H9 (cell line): ENCODE results near the gene PCDHGA12. TPM values are rescaled to one million over a fixed set of nuclear protein-coding genes. Genes with fewer than 3 reads are reported as not detected.
A peak's percentile ranks its signal among the peaks of the same experiment; 100 is the strongest.
"Not testable (repeated sequence)": the region's sequence is repeated elsewhere in the genome, so short reads cannot be mapped to it uniquely, and the experiment has no call there.

Source experiments
- DNase-seq: peaks from one replicate; pipeline ENCODE4 v3.0.0-alpha.2; 2017
- H2AFZ ChIP-seq: one replicate; pipeline ENCODE4 v1.6.1; 2013; ENCODE audit warnings: mild to moderate bottlenecking, low read length, control low read depth, moderate library complexity
- H2AK5ac ChIP-seq: 2 replicates; pipeline ENCODE4 v1.6.1; 2013; ENCODE audit warnings: low read length, control low read depth, mixed read lengths; ENCODE audit not compliant: insufficient read length
- H2BK120ac ChIP-seq: one replicate; pipeline ENCODE4 v1.6.1; 2013; ENCODE audit warnings: low read depth, mild to moderate bottlenecking, low read length, control low read depth, inconsistent platforms; ENCODE audit not compliant: poor library complexity, severe bottlenecking
- H2BK12ac ChIP-seq: 2 replicates; pipeline ENCODE4 v1.6.1; 2013; ENCODE audit warnings: low read length, control low read depth, mixed read lengths, low read depth; ENCODE audit not compliant: insufficient read length
- H2BK15ac ChIP-seq: 2 replicates; pipeline ENCODE4 v1.6.1; 2013; ENCODE audit warnings: low read depth, low read length, control low read depth
- H2BK20ac ChIP-seq: one replicate; pipeline ENCODE4 v1.6.1; 2013; ENCODE audit warnings: low read depth, mild to moderate bottlenecking, low read length, control low read depth, inconsistent platforms; ENCODE audit not compliant: poor library complexity, severe bottlenecking
- H2BK5ac ChIP-seq: 2 replicates; pipeline ENCODE4 v1.6.1; 2013; ENCODE audit warnings: low read length, control low read depth, mixed read lengths; ENCODE audit not compliant: insufficient read length
- H3K14ac ChIP-seq: 2 replicates; pipeline ENCODE4 v1.6.1; 2013; ENCODE audit warnings: low read length, control low read depth; ENCODE audit not compliant: insufficient read depth
- H3K18ac ChIP-seq: 2 replicates; pipeline ENCODE4 v1.6.1; 2013; ENCODE audit warnings: low read depth, mild to moderate bottlenecking, mixed read lengths, low read length, control low read depth; ENCODE audit not compliant: insufficient read length
- H3K23ac ChIP-seq: 2 replicates; pipeline ENCODE4 v1.6.1; 2013; ENCODE audit warnings: low read length, control low read depth, mixed read lengths, low read depth; ENCODE audit not compliant: insufficient read length
- H3K23me2 ChIP-seq: 2 replicates; pipeline ENCODE4 v1.6.1; 2013; ENCODE audit warnings: low read depth, mild to moderate bottlenecking, mixed read lengths, low read length, control low read depth; ENCODE audit not compliant: insufficient read length, poor library complexity, severe bottlenecking
- H3K27ac ChIP-seq: 2 replicates; pipeline ENCODE4 v1.5.1; 2013; ENCODE audit warnings: low read length, control low read depth, mixed read lengths, low read depth; ENCODE audit not compliant: insufficient read length
- H3K27me3 ChIP-seq: 2 replicates; pipeline ENCODE4 v1.6.1; 2013; ENCODE audit warnings: low read length, control low read depth, inconsistent platforms; ENCODE audit not compliant: insufficient read depth
- H3K4ac ChIP-seq: 2 replicates; pipeline ENCODE4 v1.6.1; 2013; ENCODE audit warnings: low read depth, mild to moderate bottlenecking, control low read depth, inconsistent platforms, low read length, moderate library complexity
- H3K4me1 ChIP-seq: 2 replicates; pipeline ENCODE4 v1.6.1; 2013; ENCODE audit warnings: low read length, control low read depth, inconsistent platforms; ENCODE audit not compliant: insufficient read depth
- H3K4me2 ChIP-seq: 2 replicates; pipeline ENCODE4 v1.6.1; 2013; ENCODE audit warnings: low read length, control low read depth, mixed read lengths; ENCODE audit not compliant: insufficient read length, insufficient read depth
- H3K56ac ChIP-seq: 2 replicates; pipeline ENCODE4 v1.6.1; 2013; ENCODE audit warnings: low read depth, mild to moderate bottlenecking, mixed read lengths, low read length, control low read depth; ENCODE audit not compliant: insufficient read length
- H3K79me1 ChIP-seq: 2 replicates; pipeline ENCODE4 v1.6.1; 2013; ENCODE audit warnings: low read depth, mild to moderate bottlenecking, moderate library complexity, low read length, control low read depth, inconsistent platforms; ENCODE audit not compliant: insufficient read depth, poor library complexity, severe bottlenecking
- H3K79me2 ChIP-seq: 2 replicates; pipeline ENCODE4 v1.6.1; 2013; ENCODE audit warnings: low read length, control low read depth, inconsistent platforms; ENCODE audit not compliant: insufficient read depth
- H3K9ac ChIP-seq: 2 replicates; pipeline ENCODE4 v1.6.1; 2013; ENCODE audit warnings: low read length, control low read depth, mixed read lengths; ENCODE audit not compliant: insufficient read length; ENCODE audit errors: extremely low read depth
- H3K9me3 ChIP-seq: one replicate; pipeline ENCODE4 v1.6.1; 2013; ENCODE audit warnings: low read depth, low read length, inconsistent platforms; ENCODE audit not compliant: control insufficient read depth
- H3T11ph ChIP-seq: one replicate; pipeline ENCODE4 v1.6.1; 2013; ENCODE audit warnings: mild to moderate bottlenecking, low read length, control low read depth, inconsistent platforms
- H4K20me1 ChIP-seq: one replicate; pipeline ENCODE4 v1.6.1; 2013; ENCODE audit not compliant: control insufficient read depth, insufficient read length, insufficient read depth
- H4K5ac ChIP-seq: 2 replicates; pipeline ENCODE4 v1.6.1; 2013; ENCODE audit warnings: low read depth, mild to moderate bottlenecking, mixed read lengths, low read length, control low read depth; ENCODE audit not compliant: insufficient read length
- H4K8ac ChIP-seq: replicated peaks from 2 replicates; pipeline ENCODE4 v1.6.1; 2013; ENCODE audit warnings: low read length, control low read depth, mixed read lengths, low read depth; ENCODE audit not compliant: insufficient read length
- H4K91ac ChIP-seq: 2 replicates; pipeline ENCODE4 v1.6.1; 2013; ENCODE audit warnings: low read depth, mild to moderate bottlenecking, moderate library complexity, mixed read lengths, low read length, control low read depth; ENCODE audit not compliant: insufficient read length
- H3K27ac Mint-ChIP-seq, 3 experiments: 2 replicates in 2 of 3; 3 replicates in 1 of 3; pipeline ENCODE4 v1.8.0; 2020 to 2021; ENCODE audit warnings: mixed read lengths in 3 of 3, mild to moderate bottlenecking in 1 of 3, moderate library complexity in 1 of 3
- H3K27me3 Mint-ChIP-seq: 2 replicates; pipeline ENCODE4 v1.8.0; 2021; ENCODE audit warnings: low read depth, mild to moderate bottlenecking, moderate library complexity, mixed read lengths
- H3K36me3 Mint-ChIP-seq, 3 experiments: 2 replicates in 2 of 3; 3 replicates in 1 of 3; pipeline ENCODE4 v1.8.0; 2020 to 2021; ENCODE audit warnings: low read depth in 3 of 3, mixed read lengths in 3 of 3; ENCODE audit not compliant: insufficient read depth in 1 of 3
- H3K4me1 Mint-ChIP-seq, 2 experiments: 2 replicates each; pipeline ENCODE4 v1.8.0; 2020; ENCODE audit warnings: mixed read lengths in 2 of 2
- H3K4me3 Mint-ChIP-seq, 2 experiments: 2 replicates in 1 of 2; 3 replicates in 1 of 2; pipeline ENCODE4 v1.8.0; 2020 to 2021; ENCODE audit warnings: mild to moderate bottlenecking in 2 of 2, mixed read lengths in 2 of 2, moderate library complexity in 1 of 2
- H3K9me3 Mint-ChIP-seq, 2 experiments: 2 replicates in 1 of 2; 3 replicates in 1 of 2; pipeline ENCODE4 v1.8.0; 2020; ENCODE audit warnings: mild to moderate bottlenecking in 2 of 2, mixed read lengths in 2 of 2, moderate library complexity in 1 of 2
- WGBS: extraction: QIAGEN DNeasy Blood & Tissue Kit; methylation state at CpG from one replicate; pipeline ENCODE4 v1.1.7; 2013; ENCODE audit warnings: missing lambda C conversion rate, low lambda C conversion rate, mixed read lengths; ENCODE audit not compliant: insufficient read length; ENCODE audit errors: extremely low coverage; 5-methylcytosine and 5-hydroxymethylcytosine counted together
- total RNA-seq: library from RNA; stranded (reverse); gene quantifications from 2 replicates; pipeline ENCODE4 v1.2.1, GENCODE V29; 2021
- TF ChIP-seq, protein P1 (sequence below): fragments of 200-600 bp; sonication (generic); conservative IDR thresholded peaks from 3 replicates; pipeline ENCODE4 v1.8.0; 2021; ENCODE audit warnings: antibody characterized with exemption, mild to moderate bottlenecking

PCDHGA12 gene
- total RNA-seq, 1 experiment from 2014 or later: 1.3 TPM

DNA sequence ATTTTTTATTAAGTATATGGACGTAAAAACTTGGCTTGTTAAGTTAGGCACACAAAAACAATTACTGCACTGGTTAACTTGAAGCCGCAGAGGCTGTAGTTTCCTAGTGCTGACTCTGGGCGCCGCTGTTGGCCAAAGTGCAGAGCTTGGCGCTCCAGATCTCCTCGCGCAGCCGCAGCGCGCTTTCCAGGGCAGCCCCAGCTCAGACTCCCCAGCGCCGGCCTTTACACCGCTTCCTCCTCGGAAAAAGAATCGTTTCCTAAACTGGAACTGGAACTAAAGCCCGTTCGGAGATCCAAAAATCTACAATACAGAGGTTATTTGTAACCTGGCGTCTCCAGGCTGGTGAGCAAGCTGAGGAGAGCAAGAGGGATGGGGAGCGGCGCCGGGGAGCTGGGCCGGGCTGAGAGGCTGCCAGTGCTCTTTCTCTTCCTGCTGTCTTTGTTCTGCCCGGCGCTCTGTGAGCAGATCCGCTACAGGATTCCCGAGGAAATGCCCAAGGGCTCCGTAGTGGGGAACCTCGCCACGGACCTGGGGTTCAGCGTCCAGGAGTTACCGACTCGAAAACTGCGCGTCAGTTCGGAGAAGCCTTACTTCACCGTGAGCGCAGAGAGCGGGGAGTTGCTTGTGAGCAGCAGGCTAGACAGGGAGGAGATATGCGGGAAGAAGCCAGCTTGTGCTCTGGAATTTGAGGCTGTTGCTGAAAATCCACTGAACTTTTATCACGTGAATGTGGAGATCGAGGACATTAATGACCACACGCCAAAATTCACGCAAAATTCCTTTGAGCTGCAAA lies 32.4 kb upstream of the PCDHGA12 start, which contains the start of gene PCDHGB5:
Gene PCDHGB5, plus strand, starts transcription at position 192 of the 796 bp plus-strand sequence. Its CDS starts 181 bp downstream, at position 373.
- Mint-ChIP-seq H3K9me3 (peaks cover 54 to 72% of the 10 kb centered on the region in 2 experiments), H3K4me3 (peak within 1 kb of the TSS in 1 of 2 experiments; percentile 57; a peak in 2 of 5 replicates), H3K36me3 (peaks cover 26 to 51% (median 50%) of the 10 kb centered on the region in 3 experiments)
- not testable (repeated sequence) for H3K79me2 ChIP-seq, H2AFZ ChIP-seq, H3K9ac ChIP-seq, H3K4me2 ChIP-seq, H3K4ac ChIP-seq, H2AK5ac ChIP-seq, H4K91ac ChIP-seq, H2BK120ac ChIP-seq, H3K4me1 Mint-ChIP-seq, H3K27me3 ChIP-seq, H3K23me2 ChIP-seq, H4K20me1 ChIP-seq, H3K18ac ChIP-seq, H3K27ac ChIP-seq, H4K5ac ChIP-seq, H3K4me1 ChIP-seq, H3K27me3 Mint-ChIP-seq, H3K27ac Mint-ChIP-seq, H3T11ph ChIP-seq, H4K8ac ChIP-seq, H2BK20ac ChIP-seq, H3K56ac ChIP-seq, H2BK12ac ChIP-seq, H2BK5ac ChIP-seq, H3K79me1 ChIP-seq, H2BK15ac ChIP-seq, H3K23ac ChIP-seq, H3K14ac ChIP-seq
- TF ChIP-seq, protein P1, sequence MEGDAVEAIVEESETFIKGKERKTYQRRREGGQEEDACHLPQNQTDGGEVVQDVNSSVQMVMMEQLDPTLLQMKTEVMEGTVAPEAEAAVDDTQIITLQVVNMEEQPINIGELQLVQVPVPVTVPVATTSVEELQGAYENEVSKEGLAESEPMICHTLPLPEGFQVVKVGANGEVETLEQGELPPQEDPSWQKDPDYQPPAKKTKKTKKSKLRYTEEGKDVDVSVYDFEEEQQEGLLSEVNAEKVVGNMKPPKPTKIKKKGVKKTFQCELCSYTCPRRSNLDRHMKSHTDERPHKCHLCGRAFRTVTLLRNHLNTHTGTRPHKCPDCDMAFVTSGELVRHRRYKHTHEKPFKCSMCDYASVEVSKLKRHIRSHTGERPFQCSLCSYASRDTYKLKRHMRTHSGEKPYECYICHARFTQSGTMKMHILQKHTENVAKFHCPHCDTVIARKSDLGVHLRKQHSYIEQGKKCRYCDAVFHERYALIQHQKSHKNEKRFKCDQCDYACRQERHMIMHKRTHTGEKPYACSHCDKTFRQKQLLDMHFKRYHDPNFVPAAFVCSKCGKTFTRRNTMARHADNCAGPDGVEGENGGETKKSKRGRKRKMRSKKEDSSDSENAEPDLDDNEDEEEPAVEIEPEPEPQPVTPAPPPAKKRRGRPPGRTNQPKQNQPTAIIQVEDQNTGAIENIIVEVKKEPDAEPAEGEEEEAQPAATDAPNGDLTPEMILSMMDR: peak; percentile 61
- WGBS: no CpG with 5 or more reads among the region's 43 CpGs
- peaks cover 36% of the 10 kb centered on the region for H3K9me3 ChIP-seq
- DNase-seq: peak; percentile 47
